Endodermal cell (in vitro differentiated cells): Measurements from ENCODE around the gene ZNF582. TPM values are rescaled to one million over a fixed set of nuclear protein-coding genes. Genes with fewer than 3 reads are reported as not detected.

Experiments used
- DNase-seq: peaks from one replicate; pipeline ENCODE4 v3.0.0-alpha.2; 2017
- H3K27ac ChIP-seq: 2 replicates; pipeline ENCODE4 v1.5.1; 2013; ENCODE audit warnings: mild to moderate bottlenecking, low read depth, low read length, moderate library complexity
- H3K27me3 ChIP-seq: 2 replicates; pipeline ENCODE4 v1.6.1; 2013; ENCODE audit warnings: mild to moderate bottlenecking, low read length, moderate library complexity; ENCODE audit not compliant: insufficient read depth, control insufficient read depth, poor library complexity, severe bottlenecking
- H3K36me3 ChIP-seq: 2 replicates; pipeline ENCODE4 v1.7.0; 2013; ENCODE audit warnings: mild to moderate bottlenecking, low read length, moderate library complexity; ENCODE audit not compliant: control insufficient read depth, insufficient read depth
- H3K4me1 ChIP-seq: one replicate; pipeline ENCODE4 v1.7.0; 2013; ENCODE audit warnings: low read length; ENCODE audit not compliant: control insufficient read depth, insufficient read depth
- H3K4me3 ChIP-seq: 2 replicates; pipeline ENCODE4 v1.5.1; 2013; ENCODE audit warnings: mild to moderate bottlenecking, low read length, moderate library complexity
- H3K9ac ChIP-seq: 2 replicates; pipeline ENCODE4 v1.6.1; 2013; ENCODE audit warnings: mild to moderate bottlenecking, low read length, moderate library complexity; ENCODE audit not compliant: poor library complexity, severe bottlenecking; ENCODE audit errors: extremely low read depth
- H3K9me3 ChIP-seq: 2 replicates; pipeline ENCODE4 v1.6.1; 2013; ENCODE audit warnings: mild to moderate bottlenecking, low read length, moderate library complexity; ENCODE audit not compliant: control insufficient read depth
- H3K27ac Mint-ChIP-seq: 2 replicates; pipeline ENCODE4 v1.8.0; 2020; ENCODE audit warnings: mixed read lengths
- H3K27me3 Mint-ChIP-seq: 2 replicates; pipeline ENCODE4 v1.8.0; 2021; ENCODE audit warnings: mild to moderate bottlenecking, mixed read lengths; ENCODE audit not compliant: insufficient read depth
- H3K36me3 Mint-ChIP-seq: 2 replicates; pipeline ENCODE4 v1.8.0; 2020; ENCODE audit warnings: low read depth, mixed read lengths
- H3K4me1 Mint-ChIP-seq: 2 replicates; pipeline ENCODE4 v1.8.0; 2020; ENCODE audit warnings: mixed read lengths
- H3K4me3 Mint-ChIP-seq: 2 replicates; pipeline ENCODE4 v1.8.0; 2020; ENCODE audit warnings: mild to moderate bottlenecking, moderate library complexity, mixed read lengths
- H3K9me3 Mint-ChIP-seq: 2 replicates; pipeline ENCODE4 v1.8.0; 2020; ENCODE audit warnings: mild to moderate bottlenecking, mixed read lengths
- WGBS, 2 experiments: methylation state at CpG; one replicate each; pipeline versions ENCODE4 v1.1.5 to v1.1.7; 2013; ENCODE audit warnings: missing lambda C conversion rate in 2 of 2, mixed read lengths in 1 of 2; ENCODE audit not compliant: insufficient coverage in 1 of 2, insufficient read length in 1 of 2; 5-methylcytosine and 5-hydroxymethylcytosine counted together
- total RNA-seq, 2 donors: library from RNA; stranded (reverse); fragmentation: NEBNext Ultra II Directional in 1 of 2; extraction: Animal tissue kit (Norgen Biotek cat#: 25700) in 1 of 2; gene quantifications; 2 replicates in 1 of 2; 3 replicates in 1 of 2; pipeline ENCODE4 v1.2.1, GENCODE V29; 2021
- TF ChIP-seq, protein P1 (sequence below): fragments of 200-600 bp; sonication (generic); conservative IDR thresholded peaks from 2 replicates; pipeline ENCODE4 v1.5.0; 2021; ENCODE audit warnings: antibody characterized with exemption, mild to moderate bottlenecking

Gene ZNF582
- total RNA-seq, 2 donors from 2014 or later, result 6.4 to 6.8 TPM

DNA sequence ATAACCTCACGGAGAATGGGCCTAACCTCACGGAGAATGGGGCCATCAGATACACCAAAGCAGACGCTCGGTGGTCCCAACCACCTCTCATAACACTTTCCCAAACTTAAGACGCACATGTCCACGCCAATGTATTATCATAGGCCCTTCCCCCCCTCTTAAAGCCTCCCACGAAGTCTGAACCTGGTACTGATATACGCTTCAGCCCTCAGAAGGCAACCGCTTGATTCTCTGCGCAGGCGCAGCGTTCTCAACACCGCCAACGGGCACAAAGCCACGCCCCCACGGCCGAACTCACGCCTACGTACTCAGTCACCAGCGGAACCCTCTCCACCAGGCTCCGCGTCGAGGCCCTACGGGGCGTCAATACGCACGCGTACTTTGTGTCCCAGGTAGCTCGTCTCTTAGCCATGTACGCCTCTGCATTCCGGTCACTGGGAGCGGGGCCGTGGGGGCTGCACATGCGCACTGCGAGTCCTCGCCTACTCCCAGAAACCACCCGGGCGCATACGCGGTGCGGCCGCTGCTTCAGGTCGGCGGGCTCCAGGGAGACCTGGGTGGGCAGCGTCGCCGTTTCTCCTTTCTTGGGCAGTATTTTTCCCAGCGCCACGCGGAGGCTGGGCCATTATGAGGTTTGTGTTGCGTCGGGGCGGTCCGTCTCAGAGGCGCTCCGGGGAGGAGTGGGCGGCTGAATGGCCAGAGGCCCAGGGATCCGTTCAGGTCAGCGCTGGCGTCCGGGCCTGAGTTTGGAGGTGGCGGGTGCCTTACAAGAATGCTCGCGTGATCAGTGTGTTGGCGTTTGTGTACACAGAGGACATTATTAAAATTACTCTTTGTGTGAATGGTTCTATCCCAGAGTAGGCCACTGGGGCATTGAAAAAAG is 25.3 kb downstream of the ZNF582 start:
- Mint-ChIP-seq H3K4me1 (peaks cover 4% of the 10 kb centered on the region), H3K27ac (peak overlapping the region; percentile 96), H3K27me3 (no peaks in the 10 kb centered on the region), H3K36me3 (peaks cover 45% of the 10 kb centered on the region), H3K9me3 (peaks cover 75% of the 10 kb centered on the region), H3K4me3 (peak overlapping the region; percentile 89)
- 12 to 19% methylated on average over 35 to 65 of the region's 65 CpGs for WGBS, 2 experiments
- peaks cover 41% of the 10 kb centered on the region for H3K36me3 ChIP-seq
- peaks cover 92% of the 10 kb centered on the region for H3K9me3 ChIP-seq
- peak overlapping the region; percentile 89 for H3K27ac ChIP-seq
- peak overlapping the region; percentile 97 for H3K4me3 ChIP-seq
- H3K9ac ChIP-seq, result peak overlapping the region; percentile 78
- no peaks in the 10 kb centered on the region for H3K27me3 ChIP-seq
- TF ChIP-seq, protein P1, sequence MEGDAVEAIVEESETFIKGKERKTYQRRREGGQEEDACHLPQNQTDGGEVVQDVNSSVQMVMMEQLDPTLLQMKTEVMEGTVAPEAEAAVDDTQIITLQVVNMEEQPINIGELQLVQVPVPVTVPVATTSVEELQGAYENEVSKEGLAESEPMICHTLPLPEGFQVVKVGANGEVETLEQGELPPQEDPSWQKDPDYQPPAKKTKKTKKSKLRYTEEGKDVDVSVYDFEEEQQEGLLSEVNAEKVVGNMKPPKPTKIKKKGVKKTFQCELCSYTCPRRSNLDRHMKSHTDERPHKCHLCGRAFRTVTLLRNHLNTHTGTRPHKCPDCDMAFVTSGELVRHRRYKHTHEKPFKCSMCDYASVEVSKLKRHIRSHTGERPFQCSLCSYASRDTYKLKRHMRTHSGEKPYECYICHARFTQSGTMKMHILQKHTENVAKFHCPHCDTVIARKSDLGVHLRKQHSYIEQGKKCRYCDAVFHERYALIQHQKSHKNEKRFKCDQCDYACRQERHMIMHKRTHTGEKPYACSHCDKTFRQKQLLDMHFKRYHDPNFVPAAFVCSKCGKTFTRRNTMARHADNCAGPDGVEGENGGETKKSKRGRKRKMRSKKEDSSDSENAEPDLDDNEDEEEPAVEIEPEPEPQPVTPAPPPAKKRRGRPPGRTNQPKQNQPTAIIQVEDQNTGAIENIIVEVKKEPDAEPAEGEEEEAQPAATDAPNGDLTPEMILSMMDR, result no peak
- peaks cover 8% of the 10 kb centered on the region for H3K4me1 ChIP-seq
- peak; percentile 95 for DNase-seq

DNA sequence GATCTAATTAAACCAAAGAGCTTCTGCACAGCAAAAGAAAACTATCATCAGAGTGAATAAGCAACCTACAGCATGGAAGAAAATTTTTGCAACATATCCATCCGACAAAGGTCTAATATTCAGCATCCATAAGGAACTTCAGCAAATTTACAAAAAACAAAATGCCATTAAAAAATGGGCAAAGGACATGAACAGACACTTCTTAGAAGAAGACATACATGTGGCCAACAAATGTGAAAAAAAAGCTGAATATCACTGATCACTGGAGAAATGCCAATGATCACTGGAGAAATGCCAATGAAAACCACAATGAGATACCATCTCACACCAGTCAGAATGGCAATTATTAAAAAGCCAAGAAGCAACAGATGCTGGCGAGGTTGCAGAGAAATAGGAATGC is 32.5 kb downstream of the ZNF582 start:
- TF ChIP-seq, protein P1, result no peak
- peaks cover 56% of the 10 kb centered on the region for H3K36me3 Mint-ChIP-seq
- H3K9me3 Mint-ChIP-seq, result peaks cover 75% of the 10 kb centered on the region
- no peak overlapping the region for H3K4me3 Mint-ChIP-seq
- no peak overlapping the region for H3K27ac ChIP-seq
- H3K9ac ChIP-seq, result no peak overlapping the region
- H3K27me3 ChIP-seq, result no peaks in the 10 kb centered on the region
- no peaks in the 10 kb centered on the region for H3K4me1 ChIP-seq
- H3K36me3 ChIP-seq, result peaks cover 5% of the 10 kb centered on the region
- 90 to 100% methylated on average over 1 to 2 of the region's 2 CpGs for WGBS, 2 experiments
- DNase-seq, result no peak
- peaks cover 69% of the 10 kb centered on the region for H3K9me3 ChIP-seq
- H3K27me3 Mint-ChIP-seq, result peaks cover 3% of the 10 kb centered on the region
- H3K4me1 Mint-ChIP-seq, result peaks cover 2% of the 10 kb centered on the region
- H3K4me3 ChIP-seq, result no peak overlapping the region
- H3K27ac Mint-ChIP-seq, result no peak overlapping the region

DNA sequence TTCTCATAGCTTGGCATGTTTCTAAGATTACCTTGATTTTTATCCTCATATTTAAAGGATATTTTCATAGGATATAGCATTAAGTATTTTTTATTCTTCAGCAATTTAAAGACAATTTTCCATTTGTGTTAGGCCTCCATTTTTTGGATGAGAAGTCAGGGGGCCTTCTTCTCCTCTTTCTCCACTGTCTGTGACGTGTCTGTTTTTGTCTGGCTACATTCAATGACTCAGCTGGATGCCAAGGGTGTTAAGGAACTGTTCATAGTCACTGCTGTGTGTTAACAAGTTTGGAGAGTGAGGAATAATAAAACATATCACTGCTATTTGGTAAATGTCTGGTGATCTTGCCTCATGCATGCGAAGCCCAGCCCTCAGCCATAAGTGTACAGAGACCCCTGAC is 36.4 kb downstream of the ZNF582 start:
- Histone ChIP-seq H3K4me3 (no peak overlapping the region), H3K9me3 (peaks cover 37% of the 10 kb centered on the region), H3K27me3 (no peaks in the 10 kb centered on the region), H3K4me1 (no peaks in the 10 kb centered on the region), H3K9ac (no peak overlapping the region), H3K36me3 (peaks cover 5% of the 10 kb centered on the region), H3K27ac (no peak overlapping the region)
- TF ChIP-seq, protein P1, result no peak
- Mint-ChIP-seq H3K9me3 (peaks cover 65% of the 10 kb centered on the region), H3K4me3 (no peak overlapping the region), H3K36me3 (peaks cover 43% of the 10 kb centered on the region), H3K4me1 (no peaks in the 10 kb centered on the region), H3K27ac (no peak overlapping the region), H3K27me3 (peaks cover 3% of the 10 kb centered on the region)
- no peak for DNase-seq
- WGBS, 2 experiments, result 86 to 100% methylated on average over 1 of the region's 2 CpGs
